Muscle layer of colon (tissue), 2 donors: ENCODE measurements around the gene UGT1A9.

Experiments
- H3K27ac ChIP-seq: one replicate; pipeline ENCODE4 v1.7.0; 2013; ENCODE audit warnings: low read depth, mild to moderate bottlenecking, low read length, moderate library complexity
- H3K27me3 ChIP-seq, 2 donors: one replicate each; pipeline ENCODE4 v1.7.0; 2013; ENCODE audit warnings: low read length in 2 of 2, mild to moderate bottlenecking in 2 of 2; ENCODE audit not compliant: insufficient read depth in 2 of 2, control insufficient read depth in 1 of 2
- H3K36me3 ChIP-seq: one replicate; pipeline ENCODE4 v1.7.0; 2013; ENCODE audit warnings: mild to moderate bottlenecking, low read length; ENCODE audit not compliant: insufficient read depth
- H3K4me1 ChIP-seq: one replicate; pipeline ENCODE4 v1.7.0; 2013; ENCODE audit warnings: mild to moderate bottlenecking, low read length; ENCODE audit not compliant: insufficient read depth
- H3K4me3 ChIP-seq, 2 donors: one replicate each; pipeline ENCODE4 v1.7.0; 2013; ENCODE audit warnings: low read length in 2 of 2, low read depth in 1 of 2, mild to moderate bottlenecking in 1 of 2, moderate library complexity in 1 of 2
- H3K9ac ChIP-seq: one replicate; pipeline ENCODE4 v1.7.0; 2013; ENCODE audit warnings: low read length
- H3K9me3 ChIP-seq: one replicate; pipeline ENCODE4 v1.7.0; 2013; ENCODE audit warnings: mild to moderate bottlenecking, low read length
- donor health status: abdominal sarcoma.
- donor health status: Adenocarcinoma of cecum.

UGT1A9 gene

GRCh38 chr2:233816334-233816733 is 144.6 kb downstream of the UGT1A9 start:
- H3K27me3 ChIP-seq, result no peaks in the 10 kb centered on the region
- no peaks in the 10 kb centered on the region for H3K9me3 ChIP-seq
- no peak overlapping the region for H3K27ac ChIP-seq
- no peaks in the 10 kb centered on the region for H3K4me1 ChIP-seq
- no peaks in the 10 kb centered on the region for H3K36me3 ChIP-seq
- no peak overlapping the region for H3K9ac ChIP-seq
- H3K4me3 ChIP-seq, result no peak overlapping the region

GRCh38 chr2:233816771-233817170 is 145.1 kb downstream of the UGT1A9 start:
- Histone ChIP-seq H3K9me3 (no peaks in the 10 kb centered on the region), H3K27ac (no peak overlapping the region), H3K36me3 (no peaks in the 10 kb centered on the region), H3K4me1 (no peaks in the 10 kb centered on the region), H3K27me3 (no peaks in the 10 kb centered on the region), H3K4me3 (no peak overlapping the region), H3K9ac (no peak overlapping the region)

- no peak overlapping the region for H3K27ac ChIP-seq
- H3K9ac ChIP-seq, result no peak overlapping the region
- no peaks in the 10 kb centered on the region for H3K36me3 ChIP-seq
- H3K9me3 ChIP-seq, result no peaks in the 10 kb centered on the region
- no peak overlapping the region for H3K4me3 ChIP-seq
- H3K27me3 ChIP-seq, result no peaks in the 10 kb centered on the region
- H3K4me1 ChIP-seq, result no peaks in the 10 kb centered on the region
These were observed 145.7 kb downstream of the UGT1A9 start for GRCh38 chr2:233817361-233817911.

- Histone ChIP-seq H3K27ac (no peak overlapping the region), H3K9ac (no peak overlapping the region), H3K36me3 (no peaks in the 10 kb centered on the region), H3K27me3 (no peaks in the 10 kb centered on the region), H3K9me3 (no peaks in the 10 kb centered on the region), H3K4me1 (no peaks in the 10 kb centered on the region), H3K4me3 (no peak overlapping the region)
These were observed 146.4 kb downstream of the UGT1A9 start for GRCh38 chr2:233817995-233818638.

- H3K4me1 ChIP-seq, result no peaks in the 10 kb centered on the region
These were observed 147.2 kb downstream of the UGT1A9 start for GRCh38 chr2:233818639-233819621.

GRCh38 chr2:233819884-233820773 is 148.4 kb downstream of the UGT1A9 start:
- H3K4me3 ChIP-seq, result no peak overlapping the region
- no peaks in the 10 kb centered on the region for H3K9me3 ChIP-seq
- no peaks in the 10 kb centered on the region for H3K27me3 ChIP-seq
- no peak overlapping the region for H3K27ac ChIP-seq
- no peaks in the 10 kb centered on the region for H3K36me3 ChIP-seq
- no peak overlapping the region for H3K9ac ChIP-seq
- no peaks in the 10 kb centered on the region for H3K4me1 ChIP-seq

More at GRCh38 chr2:233818639-233819621, 147.2 kb downstream of the UGT1A9 start:
- H3K9me3 ChIP-seq, result no peaks in the 10 kb centered on the region
- H3K27me3 ChIP-seq, result no peaks in the 10 kb centered on the region
- no peak overlapping the region for H3K9ac ChIP-seq
- no peaks in the 10 kb centered on the region for H3K36me3 ChIP-seq
- no peak overlapping the region for H3K27ac ChIP-seq
- H3K4me3 ChIP-seq, result no peak overlapping the region

- H3K27me3 ChIP-seq, result no peaks in the 10 kb centered on the region
- H3K27ac ChIP-seq, result no peak overlapping the region
- no peaks in the 10 kb centered on the region for H3K36me3 ChIP-seq
- H3K4me1 ChIP-seq, result no peaks in the 10 kb centered on the region
- H3K9me3 ChIP-seq, result no peaks in the 10 kb centered on the region
- H3K9ac ChIP-seq, result no peak overlapping the region
- H3K4me3 ChIP-seq, result no peak overlapping the region
These were observed 149.0 kb downstream of the UGT1A9 start for GRCh38 chr2:233820774-233821105.

- Histone ChIP-seq H3K4me3 (no peak overlapping the region), H3K36me3 (no peaks in the 10 kb centered on the region), H3K4me1 (no peaks in the 10 kb centered on the region), H3K27ac (no peak overlapping the region), H3K9ac (no peak overlapping the region), H3K9me3 (no peaks in the 10 kb centered on the region), H3K27me3 (no peaks in the 10 kb centered on the region)
These were observed 149.5 kb downstream of the UGT1A9 start for GRCh38 chr2:233821196-233821595.

GRCh38 chr2:233821709-233822100 is 150.0 kb downstream of the UGT1A9 start:
- H3K4me3 ChIP-seq, result no peak overlapping the region
- no peaks in the 10 kb centered on the region for H3K27me3 ChIP-seq
- no peaks in the 10 kb centered on the region for H3K9me3 ChIP-seq
- H3K27ac ChIP-seq, result no peak overlapping the region
- no peaks in the 10 kb centered on the region for H3K36me3 ChIP-seq
- no peaks in the 10 kb centered on the region for H3K4me1 ChIP-seq
- H3K9ac ChIP-seq, result no peak overlapping the region

GRCh38 chr2:233822101-233822771 is 150.5 kb downstream of the UGT1A9 start:
- Histone ChIP-seq H3K9me3 (no peaks in the 10 kb centered on the region), H3K36me3 (no peaks in the 10 kb centered on the region), H3K4me3 (no peak overlapping the region), H3K9ac (no peak overlapping the region), H3K4me1 (no peaks in the 10 kb centered on the region), H3K27me3 (no peaks in the 10 kb centered on the region), H3K27ac (no peak overlapping the region)
